Sigmoid colon (tissue), 7 donors: ENCODE results near the gene HOXB2. TPM values are rescaled to one million over a fixed set of nuclear protein-coding genes. Genes with fewer than 3 reads are reported as not detected.
"Not testable (repeated sequence)": the region's sequence is repeated elsewhere in the genome, so short reads cannot be mapped to it uniquely, and the experiment has no call there.

Experiments
- DNase-seq: peaks from one replicate; pipeline ENCODE4 v3.0.0-alpha.2; 2019
- H3K27ac ChIP-seq, 4 donors: fragments of 200-600 bp; sonication (generic); one replicate each; pipeline ENCODE4 v1.5.1; 2016 to 2019; ENCODE audit warnings: mild to moderate bottlenecking in 1 of 4
- H3K27me3 ChIP-seq, 3 donors: fragments of 200-600 bp; sonication (generic); one replicate each; pipeline ENCODE4 v1.5.1; 2019; ENCODE audit warnings: mild to moderate bottlenecking in 1 of 3
- H3K36me3 ChIP-seq, 4 donors: fragments of 200-600 bp; sonication (generic); one replicate each; pipeline ENCODE4 v1.5.1; 2016 to 2019
- H3K4me1 ChIP-seq, 4 donors: fragments of 200-600 bp; sonication (generic); one replicate each; pipeline ENCODE4 v1.5.1; 2017 to 2019
- H3K4me3 ChIP-seq, 4 donors: fragments of 200-600 bp; sonication (generic); one replicate each; pipeline ENCODE4 v1.5.1; 2017 to 2019; ENCODE audit warnings: mild to moderate bottlenecking in 2 of 4, moderate library complexity in 1 of 4
- H3K9me3 ChIP-seq, 4 donors: fragments of 200-600 bp in 3 of 4; sonication (generic) in 3 of 4; one replicate each; pipeline versions ENCODE4 v1.5.1 to v1.6.1; 2013 to 2019
- EP300 ChIP-seq, 4 donors: sonication (generic); formaldehyde crosslinking; IDR thresholded peaks; one replicate each; pipeline ENCODE4 v1.6.1; 2017; ENCODE audit warnings: antibody characterized with exemption in 4 of 4
- POLR2A ChIP-seq, 2 donors: fragments of 450-650 bp; IDR thresholded peaks; one replicate each; pipeline ENCODE4 v1.6.1; 2016; ENCODE audit warnings: antibody characterized with exemption in 2 of 2, mild to moderate bottlenecking in 2 of 2, moderate library complexity in 2 of 2
- POLR2AphosphoS5 ChIP-seq, 4 donors: sonication (generic); formaldehyde crosslinking; IDR thresholded peaks; one replicate each; pipeline ENCODE4 v1.6.1; 2017; ENCODE audit warnings: antibody characterized with exemption in 4 of 4
- WGBS, 2 donors: extraction: QIAGEN DNeasy Blood & Tissue Kit; methylation state at CpG; one replicate each; pipeline ENCODE4 v1.1.7; 2013; 5-methylcytosine and 5-hydroxymethylcytosine counted together
- intact Hi-C: fragments of 100-400 bp; cut with DNase I; formaldehyde crosslinking; loops from one replicate; pipeline ENCODE4 v1.15.1; 2023
- polyA plus RNA-seq, 3 donors: library from polyadenylated mRNA; stranded (reverse); fragments of 200-250 nt; gene quantifications; one replicate each; pipeline ENCODE4 v1.2.3, GENCODE V29; 2013
- total RNA-seq, 4 donors: library from RNA; depleted of rRNA; stranded (reverse); fragments of >200 nt; gene quantifications; one replicate each; pipeline ENCODE4 v1.1.0, GENCODE V29; 2016
- TF ChIP-seq, protein P1 (sequence below), 4 experiments: fragments of 450-650 bp in 3 of 4; fragments of 200-600 bp in 1 of 4; IDR thresholded peaks; one replicate each; pipeline ENCODE4 v1.5.1; 2016 to 2019; ENCODE audit warnings: antibody characterized with exemption in 4 of 4, mild to moderate bottlenecking in 3 of 4, moderate library complexity in 2 of 4
- donor health status: healthy with polysubstance abuse.
- donor health status: Bipolar disorder and iron deficiency.
- donor health status: healthy.

HOXB2 gene
- total and polyA plus RNA-seq, 7 donors, result 1.6 to 86.1 (median 44.9) TPM

GRCh38 chr17:48513666-48514455 lies 31.0 kb downstream of the HOXB2 start:
- 82 to 83% methylated on average over 6 of the region's 6 CpGs for WGBS, 2 donors
- TF ChIP-seq POLR2A (IDR thresholded peaks at IDR 0.05) (no peak), POLR2AphosphoS5 (IDR thresholded peaks at IDR 0.05) (no peak), EP300 (IDR thresholded peaks at IDR 0.05) (no peak)
- TF ChIP-seq, protein P1, sequence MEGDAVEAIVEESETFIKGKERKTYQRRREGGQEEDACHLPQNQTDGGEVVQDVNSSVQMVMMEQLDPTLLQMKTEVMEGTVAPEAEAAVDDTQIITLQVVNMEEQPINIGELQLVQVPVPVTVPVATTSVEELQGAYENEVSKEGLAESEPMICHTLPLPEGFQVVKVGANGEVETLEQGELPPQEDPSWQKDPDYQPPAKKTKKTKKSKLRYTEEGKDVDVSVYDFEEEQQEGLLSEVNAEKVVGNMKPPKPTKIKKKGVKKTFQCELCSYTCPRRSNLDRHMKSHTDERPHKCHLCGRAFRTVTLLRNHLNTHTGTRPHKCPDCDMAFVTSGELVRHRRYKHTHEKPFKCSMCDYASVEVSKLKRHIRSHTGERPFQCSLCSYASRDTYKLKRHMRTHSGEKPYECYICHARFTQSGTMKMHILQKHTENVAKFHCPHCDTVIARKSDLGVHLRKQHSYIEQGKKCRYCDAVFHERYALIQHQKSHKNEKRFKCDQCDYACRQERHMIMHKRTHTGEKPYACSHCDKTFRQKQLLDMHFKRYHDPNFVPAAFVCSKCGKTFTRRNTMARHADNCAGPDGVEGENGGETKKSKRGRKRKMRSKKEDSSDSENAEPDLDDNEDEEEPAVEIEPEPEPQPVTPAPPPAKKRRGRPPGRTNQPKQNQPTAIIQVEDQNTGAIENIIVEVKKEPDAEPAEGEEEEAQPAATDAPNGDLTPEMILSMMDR (IDR thresholded peaks at IDR 0.05), result no peak
- Histone ChIP-seq H3K4me1 (peaks cover 0 to 7% (median 0%) of the 10 kb centered on the region in 4 donors), H3K9me3 (no peaks in the 10 kb centered on the region), H3K36me3 (no peaks in the 10 kb centered on the region), H3K4me3 (peak overlapping the region in 1 of 4 donors; percentile 18), H3K27ac (peak overlapping the region in 2 of 4 donors; percentile 44 to 55), H3K27me3 (no peaks in the 10 kb centered on the region)
- no peak for DNase-seq
- intact Hi-C loops, result no loop called here

- H3K27ac ChIP-seq, result peak overlapping the region in 2 of 4 donors; percentile 44 to 55
- H3K27me3 ChIP-seq, result no peaks in the 10 kb centered on the region
- H3K4me1 ChIP-seq, result peaks cover 0 to 7% (median 0%) of the 10 kb centered on the region in 4 donors
- peak overlapping the region in 3 of 4 donors; percentile 2 to 18 (median 15) for H3K4me3 ChIP-seq
- TF ChIP-seq POLR2AphosphoS5 (IDR thresholded peaks at IDR 0.05) (no peak), POLR2A (IDR thresholded peaks at IDR 0.05) (no peak), EP300 (IDR thresholded peaks at IDR 0.05) (no peak)
- TF ChIP-seq, protein P1 (IDR thresholded peaks at IDR 0.05), result no peak
- intact Hi-C loops, result no loop called here
- H3K9me3 ChIP-seq, result no peaks in the 10 kb centered on the region
- DNase-seq, result no peak
- WGBS, 2 donors, result 17 to 62% methylated on average over 7 of the region's 7 CpGs
- no peaks in the 10 kb centered on the region for H3K36me3 ChIP-seq
Observed at GRCh38 chr17:48513097-48513496, 31.8 kb downstream of the HOXB2 start.

GRCh38 chr17:48510761-48511604 lies 33.9 kb downstream of the HOXB2 start:
- TF ChIP-seq POLR2AphosphoS5 (IDR thresholded peaks at IDR 0.05) (no peak), EP300 (IDR thresholded peaks at IDR 0.05) (no peak), POLR2A (IDR thresholded peaks at IDR 0.05) (no peak)
- TF ChIP-seq, protein P1 (IDR thresholded peaks at IDR 0.05), result no peak
- intact Hi-C loops, result no loop called here
- no peak overlapping the region for H3K4me3 ChIP-seq
- WGBS, 2 donors, result 76 to 85% methylated on average over 7 of the region's 7 CpGs
- H3K4me1 ChIP-seq, result peaks cover 0 to 11% (median 6%) of the 10 kb centered on the region in 4 donors
- no peaks in the 10 kb centered on the region for H3K27me3 ChIP-seq
- no peaks in the 10 kb centered on the region for H3K9me3 ChIP-seq
- DNase-seq, result no peak
- H3K27ac ChIP-seq, result no peak overlapping the region
- H3K36me3 ChIP-seq, result no peaks in the 10 kb centered on the region

DNA sequence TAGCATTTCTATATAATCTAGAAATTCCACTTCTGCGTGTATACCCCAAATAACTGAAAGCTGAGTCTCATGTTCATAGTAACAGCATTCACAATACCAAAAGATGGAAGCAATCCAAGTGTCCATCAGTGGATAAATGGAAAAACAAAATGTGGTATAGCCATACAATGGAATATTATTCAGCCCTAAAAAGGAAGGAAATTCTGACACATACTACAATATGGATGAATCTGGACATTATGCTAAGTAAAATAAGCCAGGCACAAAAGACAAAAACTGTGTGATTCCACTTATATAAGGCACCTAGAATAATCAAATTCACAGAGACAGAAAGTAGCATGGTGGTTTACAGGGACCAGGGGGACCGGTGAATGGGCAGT lies 34.5 kb downstream of the HOXB2 start:
- intact Hi-C loops, result no loop called here
- H3K4me1 ChIP-seq, result peaks cover 0 to 17% (median 12%) of the 10 kb centered on the region in 4 donors
- no peak for TF ChIP-seq POLR2A (IDR thresholded peaks at IDR 0.05)
- TF ChIP-seq POLR2AphosphoS5 (IDR thresholded peaks at IDR 0.05), result no peak
- TF ChIP-seq, protein P1 (IDR thresholded peaks at IDR 0.05), result no peak
- no peak for TF ChIP-seq EP300 (IDR thresholded peaks at IDR 0.05)
- H3K9me3 ChIP-seq, result no peaks in the 10 kb centered on the region
- H3K4me3 ChIP-seq, result no peak overlapping the region
- no peak for DNase-seq
- no peaks in the 10 kb centered on the region for H3K27me3 ChIP-seq
- H3K36me3 ChIP-seq, result no peaks in the 10 kb centered on the region
- 93 to 94% methylated on average over 2 of the region's 2 CpGs for WGBS, 2 donors
- no peak overlapping the region for H3K27ac ChIP-seq

GRCh38 chr17:48509708-48510107 lies 35.2 kb downstream of the HOXB2 start:
- whole genome bisulfite sequencing, 2 donors, result 95 to 97% methylated on average over 7 of the region's 7 CpGs
- H3K27ac ChIP-seq, H3K27me3 ChIP-seq, H3K36me3 ChIP-seq, H3K4me3 ChIP-seq, H3K9me3 ChIP-seq, DNase-seq, intact Hi-C loops: not testable (repeated sequence)
- H3K4me1 ChIP-seq, result peaks cover 0 to 19% (median 13%) of the 10 kb centered on the region in 4 donors
